Ishikawa (cell line): ENCODE results near the gene AGPAT3.

Experiments used
- CEBPB ChIP-seq: IDR thresholded peaks from 2 replicates; pipeline ENCODE4 v1.6.1; 2012
- CREB1 ChIP-seq: IDR thresholded peaks from 2 replicates; pipeline ENCODE4 v1.6.1; 2012; ENCODE audit warnings: low read depth
- EP300 ChIP-seq: IDR thresholded peaks from 2 replicates; pipeline ENCODE4 v1.6.1; 2012; ENCODE audit warnings: borderline replicate concordance
- MAX ChIP-seq: IDR thresholded peaks from 2 replicates; pipeline ENCODE4 v1.6.1; 2012
- NFIC ChIP-seq: IDR thresholded peaks from 2 replicates; pipeline ENCODE4 v1.6.1; 2012
- RAD21 ChIP-seq: IDR thresholded peaks from 2 replicates; pipeline ENCODE4 v1.6.1; 2012; ENCODE audit warnings: low read depth
- REST ChIP-seq: IDR thresholded peaks from 2 replicates; pipeline ENCODE4 v1.6.1; 2012; ENCODE audit warnings: low read depth, mild to moderate bottlenecking
- TAF1 ChIP-seq: IDR thresholded peaks from 2 replicates; pipeline ENCODE4 v1.6.1; 2012; ENCODE audit warnings: low read depth, mild to moderate bottlenecking
- USF1 ChIP-seq: IDR thresholded peaks from 2 replicates; pipeline ENCODE4 v1.6.1; 2012
- YY1 ChIP-seq: IDR thresholded peaks from 2 replicates; pipeline ENCODE4 v1.6.1; 2012; ENCODE audit warnings: low read depth
- ZBTB7A ChIP-seq: IDR thresholded peaks from 2 replicates; pipeline ENCODE4 v1.6.1; 2012; ENCODE audit warnings: low read depth

GRCh38 chr21:43957611-43958362 is 92.8 kb downstream of the AGPAT3 start:
- TF ChIP-seq RAD21, result no peak
- TF ChIP-seq CEBPB, result no peak
- TF ChIP-seq EP300, result no peak
- TF ChIP-seq TAF1, result no peak
- TF ChIP-seq MAX, result no peak
- no peak for TF ChIP-seq NFIC
- TF ChIP-seq REST, result no peak
- TF ChIP-seq CREB1, result no peak
- no peak for TF ChIP-seq ZBTB7A
- no peak for TF ChIP-seq USF1
- no peak for TF ChIP-seq YY1
